ENCODE data around the gene HNF4A.
A peak's percentile ranks its signal among the peaks of the same experiment; 100 is the strongest.

HNF4A gene

GRCh38 chr20:44355498-44356352 lies at the start of gene HNF4A:
TSS of gene HNF4A (plus strand) at chr20:44355699. CDS start at chr20:44355805, 106 bp downstream.
- peak within 1 kb of the TSS; percentile 15 for H2AFZ ChIP-seq
- H3K9me3 ChIP-seq (ENCODE audit: control insufficient read depth, low read length): no peaks in the 10 kb centered on the region
- H3K27ac ChIP-seq: no peak within 1 kb of the TSS
- no peak within 1 kb of the TSS for H3K4me2 ChIP-seq (ENCODE audit: low read length)
- TF ChIP-seq CTCF (IDR thresholded peaks at IDR 0.05): no peak
- H3K27me3 ChIP-seq (ENCODE audit: control insufficient read depth, insufficient read depth, low read length): no peaks in the 10 kb centered on the region
- no peaks in the 10 kb centered on the region for H3K36me3 ChIP-seq (ENCODE audit: control insufficient read depth, insufficient read depth, low read length)
- H3K79me2 ChIP-seq: no peaks in the 10 kb centered on the region
- no peaks in the 10 kb centered on the region for H3K4me1 ChIP-seq
- H3K9ac ChIP-seq: no peak within 1 kb of the TSS
- no peak within 1 kb of the TSS for H3K4me3 ChIP-seq (ENCODE audit: low read depth, low read length)

- TF ChIP-seq CTCF (IDR thresholded peaks at IDR 0.05): no peak
- Histone ChIP-seq H3K4me2 (ENCODE audit: low read length) (no peak overlapping the region), H3K9me3 (ENCODE audit: control insufficient read depth, low read length) (no peaks in the 10 kb centered on the region), H3K36me3 (ENCODE audit: control insufficient read depth, insufficient read depth, low read length) (no peaks in the 10 kb centered on the region), H3K4me3 (ENCODE audit: low read depth, low read length) (no peak overlapping the region), H3K79me2 (peaks cover 57% of the 10 kb centered on the region), H3K4me1 (peaks cover 8% of the 10 kb centered on the region), H3K27me3 (ENCODE audit: control insufficient read depth, insufficient read depth, low read length) (no peaks in the 10 kb centered on the region), H2AFZ (no peak overlapping the region), H3K9ac (no peak overlapping the region), H3K27ac (no peak overlapping the region)
Measured at GRCh38 chr20:44306927-44307326, 48.6 kb upstream of the HNF4A start.

GRCh38 chr20:44309763-44310663 lies 45.5 kb upstream of the HNF4A start:
- Histone ChIP-seq H3K36me3 (ENCODE audit: control insufficient read depth, insufficient read depth, low read length) (no peaks in the 10 kb centered on the region), H3K4me3 (ENCODE audit: low read depth, low read length) (peak overlapping the region; percentile 85), H3K27ac (peak overlapping the region; percentile 58), H3K4me2 (ENCODE audit: low read length) (peak overlapping the region; percentile 92), H3K79me2 (peaks cover 31% of the 10 kb centered on the region), H3K27me3 (ENCODE audit: control insufficient read depth, insufficient read depth, low read length) (no peaks in the 10 kb centered on the region), H3K9ac (no peak overlapping the region), H3K9me3 (ENCODE audit: control insufficient read depth, low read length) (no peaks in the 10 kb centered on the region), H3K4me1 (peaks cover 8% of the 10 kb centered on the region), H2AFZ (peak overlapping the region; percentile 85)
- TF ChIP-seq CTCF (IDR thresholded peaks at IDR 0.05): no peak

- no peaks in the 10 kb centered on the region for H3K9me3 ChIP-seq (ENCODE audit: control insufficient read depth, low read length)
- no peak within 1 kb of the TSS for H3K9ac ChIP-seq
- peaks cover 29% of the 10 kb centered on the region for H3K79me2 ChIP-seq
- TF ChIP-seq CTCF (IDR thresholded peaks at IDR 0.05): peak; percentile 98
- H3K27me3 ChIP-seq (ENCODE audit: control insufficient read depth, insufficient read depth, low read length): no peaks in the 10 kb centered on the region
- H3K27ac ChIP-seq: peak within 1 kb of the TSS; percentile 58
- peak within 1 kb of the TSS; percentile 85 for H2AFZ ChIP-seq
- peak within 1 kb of the TSS; percentile 92 for H3K4me2 ChIP-seq (ENCODE audit: low read length)
- peaks cover 8% of the 10 kb centered on the region for H3K4me1 ChIP-seq
- no peaks in the 10 kb centered on the region for H3K36me3 ChIP-seq (ENCODE audit: control insufficient read depth, insufficient read depth, low read length)
- H3K4me3 ChIP-seq (ENCODE audit: low read depth, low read length): peak within 1 kb of the TSS; percentile 85
Measured at GRCh38 chr20:44310664-44311639, 44.5 kb upstream of the HNF4A start, which contains the start of gene FITM2. TSS of gene FITM2 (minus strand) at chr20:44311202. CDS start at chr20:44311148, 54 bp downstream.
